Keratinocyte (primary cell): ENCODE data around the gene NEURL4. TPM values are rescaled to one million over a fixed set of nuclear protein-coding genes. Genes with fewer than 3 reads are reported as not detected.

Experiments used
- DNase-seq: peaks from one replicate; pipeline ENCODE4 v3.0.0-alpha.2; 2011; ENCODE audit warnings: low read depth, missing footprints, low spot score
- FAIRE-seq: peaks from 2 replicates; lab custom pipeline; 2011; peaks lifted over from hg19 to GRCh38; lab: Jason Lieb, UNC
- H2AFZ ChIP-seq: 2 replicates; pipeline ENCODE4 v1.6.0; 2012; ENCODE audit warnings: low read length, control low read depth, inconsistent platforms; ENCODE audit not compliant: control insufficient read depth
- H3K27ac ChIP-seq: 2 replicates; pipeline ENCODE4 v1.5.1; 2011; ENCODE audit warnings: low read length; ENCODE audit not compliant: control insufficient read depth, insufficient read depth
- H3K27me3 ChIP-seq: 3 replicates; pipeline ENCODE4 v1.6.0; 2011; ENCODE audit warnings: low read length; ENCODE audit not compliant: control insufficient read depth, insufficient read depth; ENCODE audit errors: extremely low read depth
- H3K36me3 ChIP-seq, 2 experiments: 2 replicates in 1 of 2; 3 replicates in 1 of 2; pipeline ENCODE4 v1.5.1; 2011; ENCODE audit warnings: low read length in 2 of 2, mild to moderate bottlenecking in 1 of 2; ENCODE audit not compliant: control insufficient read depth in 2 of 2, insufficient read depth in 2 of 2; ENCODE audit errors: extremely low read depth in 1 of 2
- H3K4me1 ChIP-seq: 3 replicates; pipeline ENCODE4 v1.5.1; 2011; ENCODE audit warnings: low read length; ENCODE audit not compliant: control insufficient read depth, insufficient read depth; ENCODE audit errors: extremely low read depth
- H3K4me2 ChIP-seq: 3 replicates; pipeline ENCODE4 v1.6.0; 2011; ENCODE audit warnings: low read depth, low read length; ENCODE audit not compliant: control insufficient read depth, insufficient read depth; ENCODE audit errors: extremely low read depth
- H3K4me3 ChIP-seq, 3 experiments: fragments of 200-600 bp in 1 of 3; sonication (generic) in 1 of 3; 2 replicates in 2 of 3; 3 replicates in 1 of 3; pipeline ENCODE4 v1.5.1; 2011 to 2016; ENCODE audit warnings: low read length in 3 of 3, mild to moderate bottlenecking in 3 of 3, control low read depth in 2 of 3, inconsistent platforms in 1 of 3, low read depth in 1 of 3, mixed read lengths in 1 of 3, mixed run types in 1 of 3, moderate library complexity in 1 of 3; ENCODE audit not compliant: control insufficient read depth in 2 of 3, insufficient read depth in 2 of 3; ENCODE audit errors: extremely low read depth in 1 of 3
- H3K79me2 ChIP-seq: 2 replicates; pipeline ENCODE4 v1.6.0; 2012; ENCODE audit warnings: low read length; ENCODE audit not compliant: control insufficient read depth, insufficient read depth
- H3K9ac ChIP-seq: 3 replicates; pipeline ENCODE4 v1.6.0; 2011; ENCODE audit warnings: low read length; ENCODE audit not compliant: control insufficient read depth, insufficient read depth; ENCODE audit errors: extremely low read depth
- H3K9me1 ChIP-seq: 3 replicates; pipeline ENCODE4 v1.6.0; 2011; ENCODE audit warnings: low read length; ENCODE audit not compliant: control insufficient read depth, insufficient read depth; ENCODE audit errors: extremely low read depth
- H3K9me3 ChIP-seq: 2 replicates; pipeline ENCODE4 v1.5.1; 2012; ENCODE audit warnings: low read depth, low read length; ENCODE audit not compliant: control insufficient read depth
- H4K20me1 ChIP-seq: 3 replicates; pipeline ENCODE4 v1.6.0; 2011; ENCODE audit warnings: low read length; ENCODE audit not compliant: control insufficient read depth, insufficient read depth; ENCODE audit errors: extremely low read depth
- EZH2 ChIP-seq: IDR thresholded peaks from one replicate; pipeline ENCODE4 v1.6.1; 2012; ENCODE audit warnings: inconsistent platforms, mild to moderate bottlenecking, low read length, moderate library complexity
- dilution Hi-C: fragments of 300-500 bp; cut with MboI; formaldehyde crosslinking; loops from one replicate; pipeline ENCODE4 v1.7.0; 2020; ENCODE audit warnings: low sequenced_read_pairs; ENCODE audit not compliant: extremely low pct_ligation_motif_present
- polyA plus RNA-seq, 5 experiments: library from polyadenylated mRNA; depleted of rRNA in 3 of 5; stranded (reverse) in 3 of 5; stranded (forward) in 1 of 5; unstranded in 1 of 5; fragments of >200 nt; gene quantifications; 1 replicate in 1 of 5; 2 replicates in 3 of 5; 3 replicates in 1 of 5; pipeline versions ENCODE4 v1.2.1 to v1.2.3, GENCODE V29; 2011 to 2012; ENCODE audit warnings: missing spikeins in 2 of 5, low read depth in 1 of 5, low replicate concordance in 1 of 5
- TF ChIP-seq, protein P1 (sequence below), 3 experiments: IDR thresholded peaks in 1 of 3; conservative IDR thresholded peaks in 1 of 3; optimal IDR thresholded peaks in 1 of 3; 2 replicates in 2 of 3; 3 replicates in 1 of 3; pipeline versions ENCODE3 to v1.5.1; 2011; ENCODE audit warnings: low read length in 3 of 3, mild to moderate bottlenecking in 3 of 3, moderate library complexity in 2 of 3, control low read depth in 1 of 3, inconsistent platforms in 1 of 3; ENCODE audit not compliant: insufficient read depth in 2 of 3; ENCODE audit errors: extremely low read depth in 1 of 3

The NEURL4 gene
- polyA plus RNA-seq, 1 donor (not counting 4 experiments of a cell fraction or from before 2014, with no cell fraction given), result 11.3 TPM

GRCh38 chr17:7347630-7348477, 18.7 kb upstream of the NEURL4 start:
- Histone ChIP-seq H3K9me3 (no peaks in the 10 kb centered on the region), H3K79me2 (peaks cover 12% of the 10 kb centered on the region), H3K4me1 (peaks cover 11% of the 10 kb centered on the region), H3K36me3 (no peaks in the 10 kb centered on the region), H3K27ac (no peak overlapping the region), H3K9me1 (no peaks in the 10 kb centered on the region), H4K20me1 (no peaks in the 10 kb centered on the region), H3K4me3 (no peak overlapping the region), H2AFZ (no peak overlapping the region), H3K4me2 (no peak overlapping the region), H3K9ac (no peak overlapping the region), H3K27me3 (peaks cover 11% of the 10 kb centered on the region)
- FAIRE-seq (no peak), DNase-seq (no peak)
- dilution Hi-C loops, result no loop called here
- TF ChIP-seq EZH2, result no peak
- TF ChIP-seq, protein P1, sequence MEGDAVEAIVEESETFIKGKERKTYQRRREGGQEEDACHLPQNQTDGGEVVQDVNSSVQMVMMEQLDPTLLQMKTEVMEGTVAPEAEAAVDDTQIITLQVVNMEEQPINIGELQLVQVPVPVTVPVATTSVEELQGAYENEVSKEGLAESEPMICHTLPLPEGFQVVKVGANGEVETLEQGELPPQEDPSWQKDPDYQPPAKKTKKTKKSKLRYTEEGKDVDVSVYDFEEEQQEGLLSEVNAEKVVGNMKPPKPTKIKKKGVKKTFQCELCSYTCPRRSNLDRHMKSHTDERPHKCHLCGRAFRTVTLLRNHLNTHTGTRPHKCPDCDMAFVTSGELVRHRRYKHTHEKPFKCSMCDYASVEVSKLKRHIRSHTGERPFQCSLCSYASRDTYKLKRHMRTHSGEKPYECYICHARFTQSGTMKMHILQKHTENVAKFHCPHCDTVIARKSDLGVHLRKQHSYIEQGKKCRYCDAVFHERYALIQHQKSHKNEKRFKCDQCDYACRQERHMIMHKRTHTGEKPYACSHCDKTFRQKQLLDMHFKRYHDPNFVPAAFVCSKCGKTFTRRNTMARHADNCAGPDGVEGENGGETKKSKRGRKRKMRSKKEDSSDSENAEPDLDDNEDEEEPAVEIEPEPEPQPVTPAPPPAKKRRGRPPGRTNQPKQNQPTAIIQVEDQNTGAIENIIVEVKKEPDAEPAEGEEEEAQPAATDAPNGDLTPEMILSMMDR (optimal IDR thresholded peaks at IDR 0.05 in 1 of 3, IDR thresholded peaks at IDR 0.05 in 1 of 3, conservative IDR thresholded peaks at IDR 0.05 in 1 of 3; ENCODE audit: extremely low read depth in 1 of 3, insufficient read depth in 2 of 3, low read length in 3 of 3), result no peak

DNA sequence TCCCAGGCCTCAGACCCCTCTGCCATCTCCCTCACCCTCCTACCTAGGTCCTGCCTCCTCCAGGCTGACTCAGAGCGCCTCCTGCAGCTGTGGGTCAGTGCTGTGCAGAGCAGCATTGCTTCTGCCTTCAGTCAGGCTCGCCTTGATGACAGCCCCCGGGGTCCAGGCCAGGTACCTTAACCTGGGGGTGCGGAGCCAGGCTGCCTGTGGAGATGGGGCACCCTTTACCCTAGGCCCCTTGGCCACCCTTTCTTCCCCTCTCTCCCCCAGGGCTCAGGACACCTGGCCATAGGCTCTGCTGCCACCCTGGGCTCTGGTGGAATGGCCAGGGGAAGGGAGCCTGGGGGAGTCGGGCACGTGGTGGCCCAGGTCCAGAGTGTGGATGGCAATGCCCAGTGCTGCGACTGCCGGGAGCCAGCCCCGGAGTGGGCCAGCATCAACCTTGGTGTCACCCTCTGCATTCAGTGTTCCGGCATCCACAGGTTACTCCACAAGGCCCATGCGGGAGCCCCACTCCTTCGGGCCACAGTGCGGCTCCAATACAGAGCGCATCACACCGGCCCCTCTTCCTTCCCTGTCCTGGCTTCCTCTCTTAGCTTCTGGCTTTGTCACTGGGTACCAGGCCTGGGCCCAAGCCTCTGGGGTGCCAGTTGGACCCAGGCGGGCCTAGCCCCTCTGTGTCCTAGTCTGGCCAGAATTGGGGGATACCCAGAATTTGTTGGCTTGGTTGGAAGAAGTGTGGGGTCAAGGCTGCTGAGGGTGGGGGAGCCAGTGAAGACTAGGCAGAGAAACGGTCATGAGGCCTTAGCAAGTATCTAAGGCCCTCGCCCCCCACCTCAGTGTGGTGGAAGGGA, 17.9 kb upstream of the NEURL4 start:
- peaks cover 4% of the 10 kb centered on the region for H3K79me2 ChIP-seq
- no peak overlapping the region for H3K4me2 ChIP-seq
- no peaks in the 10 kb centered on the region for H4K20me1 ChIP-seq
- no peaks in the 10 kb centered on the region for H3K36me3 ChIP-seq
- H3K27me3 ChIP-seq, result peaks cover 12% of the 10 kb centered on the region
- peaks cover 4% of the 10 kb centered on the region for H3K4me1 ChIP-seq
- no peak overlapping the region for H2AFZ ChIP-seq
- no peak for FAIRE-seq
- H3K9me3 ChIP-seq, result no peaks in the 10 kb centered on the region
- dilution Hi-C loops, result no loop called here
- H3K9ac ChIP-seq, result no peak overlapping the region
- no peak for DNase-seq
- no peaks in the 10 kb centered on the region for H3K9me1 ChIP-seq
- no peak overlapping the region for H3K27ac ChIP-seq
- no peak overlapping the region for H3K4me3 ChIP-seq
- no peak for TF ChIP-seq EZH2
- TF ChIP-seq, protein P1 (optimal IDR thresholded peaks at IDR 0.05 in 1 of 3, IDR thresholded peaks at IDR 0.05 in 1 of 3, conservative IDR thresholded peaks at IDR 0.05 in 1 of 3; ENCODE audit: extremely low read depth in 1 of 3, insufficient read depth in 2 of 3, low read length in 3 of 3), result peak in 1 of 3 experiments; percentile 25
